Measurements from ENCODE around the gene MAP2. TPM values are rescaled to one million over a fixed set of nuclear protein-coding genes. Genes with fewer than 3 reads are reported as not detected.

The MAP2 gene
- total RNA-seq, 1 donor from 2014 or later, result 58.1 TPM

DNA sequence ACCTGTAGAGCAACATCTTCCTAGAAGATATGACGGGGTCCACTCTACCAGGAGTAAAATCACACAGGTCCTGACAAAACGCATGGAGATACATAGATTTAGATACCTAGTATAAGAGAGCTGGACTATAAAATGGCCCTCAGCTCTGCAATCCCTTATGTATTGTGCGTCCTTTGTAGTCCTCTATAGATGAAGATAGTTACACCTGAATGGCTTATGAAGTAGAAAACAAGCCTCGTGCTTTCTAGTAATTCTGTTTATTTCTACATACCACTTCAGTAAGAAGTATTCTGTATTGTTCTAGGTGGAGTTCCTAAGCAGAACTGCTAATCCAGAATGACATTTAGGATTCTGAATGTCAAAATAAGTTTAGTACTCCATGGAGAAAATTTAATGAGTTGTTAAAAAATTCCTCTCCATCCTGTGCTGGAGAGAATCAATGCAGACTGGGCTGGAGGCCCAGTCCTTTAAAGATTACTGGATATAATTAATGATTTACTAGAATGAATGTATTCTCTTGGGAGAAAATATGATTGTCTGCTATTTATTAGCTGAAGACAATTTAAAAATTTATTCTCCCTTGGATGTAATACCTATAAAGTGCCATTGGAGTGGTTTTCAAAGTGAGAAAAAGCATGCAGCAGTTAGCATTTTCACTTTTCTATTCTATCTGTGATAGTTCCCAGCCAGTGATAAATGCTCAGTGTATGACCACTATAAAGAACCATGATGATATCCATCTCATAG, 200.5 kb downstream of the MAP2 start:
- no peaks in the 10 kb centered on the region for H3K36me3 ChIP-seq (ENCODE audit: control insufficient read depth, insufficient read depth, low read length)
- H3K27me3 ChIP-seq (ENCODE audit: control insufficient read depth, insufficient read depth, low read length), result no peaks in the 10 kb centered on the region
- no peak for DNase-seq (ENCODE audit: low read depth)
- TF ChIP-seq, protein P1, sequence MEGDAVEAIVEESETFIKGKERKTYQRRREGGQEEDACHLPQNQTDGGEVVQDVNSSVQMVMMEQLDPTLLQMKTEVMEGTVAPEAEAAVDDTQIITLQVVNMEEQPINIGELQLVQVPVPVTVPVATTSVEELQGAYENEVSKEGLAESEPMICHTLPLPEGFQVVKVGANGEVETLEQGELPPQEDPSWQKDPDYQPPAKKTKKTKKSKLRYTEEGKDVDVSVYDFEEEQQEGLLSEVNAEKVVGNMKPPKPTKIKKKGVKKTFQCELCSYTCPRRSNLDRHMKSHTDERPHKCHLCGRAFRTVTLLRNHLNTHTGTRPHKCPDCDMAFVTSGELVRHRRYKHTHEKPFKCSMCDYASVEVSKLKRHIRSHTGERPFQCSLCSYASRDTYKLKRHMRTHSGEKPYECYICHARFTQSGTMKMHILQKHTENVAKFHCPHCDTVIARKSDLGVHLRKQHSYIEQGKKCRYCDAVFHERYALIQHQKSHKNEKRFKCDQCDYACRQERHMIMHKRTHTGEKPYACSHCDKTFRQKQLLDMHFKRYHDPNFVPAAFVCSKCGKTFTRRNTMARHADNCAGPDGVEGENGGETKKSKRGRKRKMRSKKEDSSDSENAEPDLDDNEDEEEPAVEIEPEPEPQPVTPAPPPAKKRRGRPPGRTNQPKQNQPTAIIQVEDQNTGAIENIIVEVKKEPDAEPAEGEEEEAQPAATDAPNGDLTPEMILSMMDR (IDR thresholded peaks at IDR 0.05; ENCODE audit: insufficient read depth, low read length, poor library complexity, severe bottlenecking), result no peak
- H3K4me3 ChIP-seq (ENCODE audit: low read depth, low read length), result no peak overlapping the region

DNA sequence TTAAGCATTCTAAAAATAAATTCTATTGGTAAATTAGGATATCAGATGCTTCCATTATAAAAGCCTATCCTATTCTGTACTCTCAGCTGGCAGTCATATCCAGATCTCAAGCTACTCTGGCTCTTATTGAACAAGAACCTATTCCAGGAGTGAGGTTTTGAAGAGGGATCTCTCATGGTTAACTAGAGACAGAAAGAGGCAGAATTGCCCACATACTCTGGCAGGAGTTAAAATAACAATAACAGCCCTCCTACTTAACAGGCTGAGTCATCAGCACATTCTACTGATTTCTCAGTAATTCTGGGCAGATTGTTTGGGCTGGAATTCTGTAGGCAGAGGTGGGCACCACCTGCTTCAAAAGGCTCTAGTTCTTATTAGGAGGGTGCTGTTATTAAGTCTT, 205.8 kb downstream of the MAP2 start:
- Histone ChIP-seq H3K27me3 (ENCODE audit: control insufficient read depth, insufficient read depth, low read length) (no peaks in the 10 kb centered on the region), H3K4me3 (ENCODE audit: low read depth, low read length) (no peak overlapping the region), H3K36me3 (ENCODE audit: control insufficient read depth, insufficient read depth, low read length) (no peaks in the 10 kb centered on the region)
- peak; percentile 69 for DNase-seq (ENCODE audit: low read depth)
- TF ChIP-seq, protein P1 (IDR thresholded peaks at IDR 0.05; ENCODE audit: insufficient read depth, low read length, poor library complexity, severe bottlenecking), result no peak

DNA sequence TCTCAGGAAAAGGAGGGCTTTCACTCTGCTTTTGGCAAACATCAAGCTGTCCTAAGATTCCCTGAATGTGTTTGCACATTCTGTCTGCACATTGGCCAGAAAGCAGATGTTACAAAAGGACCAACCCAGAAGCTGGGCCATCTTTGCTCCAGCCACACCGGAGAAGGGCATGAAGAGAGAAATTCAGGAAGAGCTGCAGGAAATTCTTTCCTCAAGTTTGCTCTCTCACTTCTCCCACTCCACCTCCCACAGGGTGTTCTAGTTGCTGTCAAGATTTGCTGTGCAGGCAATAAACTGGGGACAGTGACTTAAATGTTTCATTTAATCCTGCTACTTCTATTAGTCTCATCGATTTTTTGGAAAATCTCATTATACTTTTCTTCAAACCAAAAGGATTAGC, 210.1 kb downstream of the MAP2 start:
- no peak overlapping the region for H3K4me3 ChIP-seq (ENCODE audit: low read depth, low read length)
- no peaks in the 10 kb centered on the region for H3K27me3 ChIP-seq (ENCODE audit: control insufficient read depth, insufficient read depth, low read length)
- no peaks in the 10 kb centered on the region for H3K36me3 ChIP-seq (ENCODE audit: control insufficient read depth, insufficient read depth, low read length)
- TF ChIP-seq, protein P1 (IDR thresholded peaks at IDR 0.05; ENCODE audit: insufficient read depth, low read length, poor library complexity, severe bottlenecking), result no peak
- DNase-seq (ENCODE audit: low read depth), result no peak

DNA sequence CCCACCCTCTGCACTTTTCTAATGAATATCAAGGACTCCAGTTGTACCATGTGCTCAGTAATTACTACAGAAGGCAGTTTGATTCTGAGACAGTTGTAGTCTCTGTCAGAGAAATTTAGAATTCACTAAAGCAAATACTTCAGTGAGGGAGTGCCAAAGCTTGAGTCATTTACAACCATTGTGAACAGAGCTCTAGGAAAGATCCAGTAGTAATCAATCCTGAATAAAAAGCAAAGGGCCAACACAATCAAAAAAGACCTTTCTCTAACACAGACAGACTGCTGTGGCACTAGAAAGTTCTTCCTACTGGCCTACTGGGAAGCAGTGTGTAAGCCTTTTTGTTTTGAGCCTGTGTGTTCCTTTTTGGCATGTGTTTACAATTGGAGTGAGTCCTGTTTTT, 212.2 kb downstream of the MAP2 start:
- TF ChIP-seq, protein P1 (IDR thresholded peaks at IDR 0.05; ENCODE audit: insufficient read depth, low read length, poor library complexity, severe bottlenecking), result no peak
- H3K4me3 ChIP-seq (ENCODE audit: low read depth, low read length), result no peak overlapping the region
- no peaks in the 10 kb centered on the region for H3K36me3 ChIP-seq (ENCODE audit: control insufficient read depth, insufficient read depth, low read length)
- DNase-seq (ENCODE audit: low read depth), result no peak
- no peaks in the 10 kb centered on the region for H3K27me3 ChIP-seq (ENCODE audit: control insufficient read depth, insufficient read depth, low read length)

DNA sequence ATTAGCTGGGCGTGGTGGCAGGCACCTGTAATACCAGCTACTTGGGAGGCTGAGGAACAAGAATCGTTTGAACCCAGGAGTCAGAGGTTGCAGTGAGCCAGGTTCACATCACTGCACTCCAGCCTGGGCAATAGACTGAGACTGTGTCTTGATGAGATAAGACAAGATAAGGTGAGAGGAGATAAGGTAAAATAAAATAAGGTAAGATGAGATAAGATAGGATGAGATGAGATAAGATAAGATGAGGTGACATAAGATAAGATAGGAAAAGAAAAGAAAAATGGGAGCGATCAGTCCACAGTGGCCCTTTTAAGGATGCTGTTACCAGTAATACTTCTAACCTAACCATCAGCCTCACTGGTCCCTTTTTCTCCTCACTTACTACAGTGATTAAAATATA, 213.4 kb downstream of the MAP2 start:
- Histone ChIP-seq H3K27me3 (ENCODE audit: control insufficient read depth, insufficient read depth, low read length) (no peaks in the 10 kb centered on the region), H3K4me3 (ENCODE audit: low read depth, low read length) (no peak overlapping the region), H3K36me3 (ENCODE audit: control insufficient read depth, insufficient read depth, low read length) (no peaks in the 10 kb centered on the region)
- TF ChIP-seq, protein P1 (IDR thresholded peaks at IDR 0.05; ENCODE audit: insufficient read depth, low read length, poor library complexity, severe bottlenecking), result no peak
- DNase-seq (ENCODE audit: low read depth), result no peak

DNA sequence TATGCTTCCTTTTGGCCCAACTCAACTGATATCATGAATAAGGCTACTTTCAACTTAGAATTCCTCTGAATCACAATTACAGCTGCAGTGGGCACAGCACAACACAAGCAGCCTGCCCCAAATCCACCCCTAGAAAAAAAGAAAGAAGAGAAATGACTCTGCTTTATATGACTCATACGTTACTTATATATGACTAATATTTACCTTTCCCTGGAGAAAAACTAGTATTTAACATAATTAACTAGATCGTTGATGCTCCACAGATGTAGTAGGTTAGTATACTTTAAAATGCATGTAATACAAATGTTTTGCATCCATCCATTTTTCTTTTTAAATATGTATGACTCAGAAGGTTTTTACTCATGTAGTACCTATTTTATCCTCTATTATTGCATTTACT, 214.5 kb downstream of the MAP2 start:
- Histone ChIP-seq H3K36me3 (ENCODE audit: control insufficient read depth, insufficient read depth, low read length) (no peaks in the 10 kb centered on the region), H3K27me3 (ENCODE audit: control insufficient read depth, insufficient read depth, low read length) (no peaks in the 10 kb centered on the region), H3K4me3 (ENCODE audit: low read depth, low read length) (no peak overlapping the region)
- TF ChIP-seq, protein P1 (IDR thresholded peaks at IDR 0.05; ENCODE audit: insufficient read depth, low read length, poor library complexity, severe bottlenecking), result no peak
- peak; percentile 47 for DNase-seq (ENCODE audit: low read depth)
